Midbrain (tissue), 1 donor: ENCODE measurements around the gene KCND3.

Experiments
- DNase-seq: peaks from one replicate; lab custom pipeline; 2025; lab: John Stamatoyannopoulos, UW

KCND3 gene

GRCh38 chr1:111729271-111729921, 260.1 kb downstream of the KCND3 start:
- peak; percentile 9 for DNase-seq

GRCh38 chr1:111727056-111727455, 262.4 kb downstream of the KCND3 start:
- DNase-seq: no peak

GRCh38 chr1:111725192-111725591, 264.3 kb downstream of the KCND3 start:
- DNase-seq: peak; percentile 34

GRCh38 chr1:111723871-111724270, 265.6 kb downstream of the KCND3 start:
- DNase-seq: no peak

- DNase-seq: no peak
These were observed 266.2 kb downstream of the KCND3 start for GRCh38 chr1:111723091-111723806.

- no peak for DNase-seq
These were observed 268.3 kb downstream of the KCND3 start for GRCh38 chr1:111720977-111721786.
